ENCODE data around the gene P2RY8.
"Not testable (repeated sequence)": the region's sequence is repeated elsewhere in the genome, so short reads cannot be mapped to it uniquely, and the experiment has no call there.

The P2RY8 gene

DNA sequence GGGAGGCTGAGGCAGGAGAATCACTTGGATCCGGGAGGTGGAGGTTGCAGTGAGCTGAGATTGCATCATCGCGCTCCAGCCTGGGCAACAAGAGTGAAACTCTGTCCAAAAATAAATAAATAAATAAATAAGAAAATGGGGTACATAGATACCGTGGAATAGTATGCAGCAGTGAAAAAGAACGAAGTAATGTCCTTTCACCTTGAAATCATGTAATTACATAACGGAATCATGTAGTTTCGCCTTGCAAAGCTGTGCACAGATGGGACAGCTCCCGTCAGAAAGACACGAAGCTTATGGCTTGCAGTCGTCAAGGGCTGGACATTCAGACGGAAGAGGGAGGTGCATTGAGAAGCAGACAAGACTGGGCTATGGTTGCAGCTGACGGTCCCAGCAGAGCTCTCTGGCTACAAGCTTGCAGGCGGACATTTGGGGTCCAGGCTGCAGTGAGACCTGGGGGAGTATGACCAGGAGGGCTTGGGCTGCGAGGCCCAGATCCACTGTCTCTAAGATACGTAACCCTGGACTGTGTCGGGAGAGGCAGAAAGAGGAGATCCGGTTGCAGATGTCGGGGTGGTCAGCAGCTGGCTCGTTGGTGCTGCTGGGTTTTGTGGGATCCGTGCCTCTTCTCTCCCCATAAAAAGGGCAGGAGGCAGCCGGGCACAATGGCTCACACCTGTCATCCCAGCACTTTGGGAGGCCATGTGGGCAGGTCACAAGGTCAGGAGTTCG lies 6.2 kb upstream of the P2RY8 start:
- DNase-seq = no peak

GRCh38 chrX:1539146-1539545 lies 2.2 kb upstream of the P2RY8 start:
- DNase-seq = not testable (repeated sequence)

GRCh38 chrX:1537716-1538090 lies 718 bp upstream of the P2RY8 start:
- DNase-seq = not testable (repeated sequence)

GRCh38 chrX:1536712-1537030 lies 314 bp downstream of the P2RY8 start:
- DNase-seq = no peak

- no peak for DNase-seq
These were observed 1.5 kb downstream of the P2RY8 start for GRCh38 chrX:1535241-1536041.

- no peak for DNase-seq
These were observed 2.5 kb downstream of the P2RY8 start for GRCh38 chrX:1534301-1535168.

DNA sequence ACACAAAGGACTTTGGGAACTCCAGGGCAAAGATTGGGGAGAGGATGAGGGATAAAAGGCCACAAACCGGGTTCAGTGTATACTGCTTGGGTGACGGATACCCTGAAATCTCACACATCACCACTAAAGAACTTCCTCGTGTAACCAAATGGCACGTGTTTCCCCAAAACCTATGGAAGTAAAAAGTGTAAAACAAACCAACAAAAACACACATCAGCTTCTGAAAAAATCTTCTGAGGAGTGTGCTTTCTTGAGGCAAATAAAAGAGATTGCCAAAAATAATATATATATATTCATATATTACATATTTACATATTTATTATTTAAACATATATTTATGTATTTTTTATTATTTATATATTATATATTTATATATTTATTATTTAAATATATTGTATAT lies 3.9 kb downstream of the P2RY8 start:
- DNase-seq = no peak

DNA sequence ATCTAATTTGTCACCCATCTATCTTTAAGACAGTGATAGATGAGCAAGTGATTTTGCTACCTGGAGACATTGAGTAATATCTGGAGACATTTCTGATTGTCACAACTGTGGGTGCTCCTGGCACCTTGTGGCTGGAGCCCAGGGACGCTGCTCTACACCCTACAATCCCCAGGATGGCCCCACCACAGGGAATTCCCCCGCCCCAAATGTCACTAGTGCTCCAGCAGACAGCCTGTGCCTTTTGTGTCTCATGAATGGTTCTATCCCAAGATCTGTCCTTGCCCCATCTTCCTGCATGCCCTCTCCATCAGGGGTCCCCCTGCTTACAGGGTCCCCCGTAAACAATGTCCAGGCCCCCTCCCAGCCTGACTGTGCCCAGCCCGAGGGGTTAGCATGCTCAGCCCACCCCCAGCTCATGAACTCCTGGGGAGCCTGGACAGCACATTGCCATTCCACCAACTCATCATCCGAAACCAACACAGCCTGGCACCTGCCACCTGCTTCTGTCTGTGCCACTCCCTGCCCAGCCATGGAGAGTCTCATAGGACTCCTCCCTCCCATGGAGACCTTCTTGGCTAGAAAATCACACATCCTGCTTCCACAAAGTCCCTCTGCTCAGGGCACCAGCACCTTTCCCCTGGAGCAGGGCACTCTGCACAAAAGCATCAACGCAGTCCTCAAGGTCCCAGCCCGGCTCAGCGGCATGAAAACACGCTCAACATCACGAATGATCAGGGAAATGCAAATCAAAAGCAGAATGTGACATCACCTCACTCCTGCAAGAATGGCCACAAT lies 5.7 kb downstream of the P2RY8 start:
- DNase-seq = no peak

- no peak for DNase-seq
These were observed 7.2 kb downstream of the P2RY8 start for GRCh38 chrX:1529756-1530155.

DNA sequence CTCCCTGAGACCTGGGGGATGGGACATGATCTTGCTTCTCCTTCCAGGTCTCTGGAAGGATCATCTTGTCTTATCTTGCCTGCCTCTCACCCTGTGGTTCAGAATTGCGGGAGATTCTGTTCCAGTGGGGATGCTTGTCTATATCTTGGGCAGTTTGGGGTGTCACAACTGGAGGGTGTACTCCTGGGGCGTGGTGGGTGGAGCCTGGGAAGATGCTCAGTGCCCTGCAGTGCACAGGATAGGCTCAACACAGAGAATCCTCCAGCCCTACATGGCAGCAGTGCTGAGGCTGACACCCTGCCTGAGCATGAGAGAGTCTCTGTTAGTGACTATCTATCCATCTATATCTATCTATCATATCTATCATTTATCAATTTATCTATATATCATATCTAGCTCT lies 7.7 kb downstream of the P2RY8 start:
- no peak for DNase-seq

DNA sequence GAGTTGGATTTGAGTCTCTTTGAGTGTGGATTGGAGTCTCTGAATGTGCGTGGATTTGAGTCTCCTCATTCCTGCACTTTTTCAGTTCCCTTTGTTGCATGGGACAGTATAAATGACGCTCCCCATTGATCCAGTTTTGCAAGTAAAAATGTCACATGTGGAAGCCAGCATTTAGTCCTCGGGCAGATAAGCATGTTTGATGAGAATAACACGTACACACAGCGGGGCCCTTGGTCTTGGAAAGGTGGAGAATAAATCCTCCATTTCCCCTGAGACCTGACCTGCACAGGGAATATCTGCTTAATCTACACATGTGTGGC lies 8.1 kb downstream of the P2RY8 start:
- no peak for DNase-seq

GRCh38 chrX:1528186-1528883 lies 8.7 kb downstream of the P2RY8 start:
- DNase-seq = no peak

- DNase-seq = no peak
These were observed 9.5 kb downstream of the P2RY8 start for GRCh38 chrX:1527457-1527856.

- DNase-seq = no peak
These were observed 10.4 kb downstream of the P2RY8 start for GRCh38 chrX:1526565-1526964.

GRCh38 chrX:1525583-1526355 lies 11.2 kb downstream of the P2RY8 start:
- no peak for DNase-seq

- DNase-seq = no peak
These were observed 12.0 kb downstream of the P2RY8 start for GRCh38 chrX:1524874-1525582.

- not testable (repeated sequence) for DNase-seq
These were observed 14.1 kb downstream of the P2RY8 start for GRCh38 chrX:1522905-1523304.

DNA sequence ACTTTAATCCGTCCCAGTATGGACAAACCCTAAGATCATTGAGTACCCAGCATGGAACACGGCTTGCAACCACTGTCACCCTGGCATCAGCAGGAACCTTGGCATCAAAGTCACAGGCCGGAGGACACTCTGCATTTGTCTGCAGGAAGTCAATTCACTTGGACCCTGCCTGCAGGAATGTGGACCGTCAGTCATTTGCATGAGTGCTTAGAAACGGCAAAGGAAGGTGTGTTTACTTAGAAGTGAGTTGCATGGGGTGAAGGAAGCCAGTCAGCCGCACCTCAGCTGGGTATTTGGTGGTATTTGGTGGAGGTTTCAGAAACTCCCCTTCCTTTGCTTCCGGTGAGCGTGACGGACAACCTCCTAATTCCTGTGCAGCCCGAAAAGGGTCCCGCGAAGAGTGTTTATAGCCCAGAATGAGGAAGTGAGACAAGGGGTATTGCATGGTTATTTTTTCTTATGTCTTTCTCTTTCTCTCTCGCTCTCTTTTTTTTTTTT lies 15.5 kb downstream of the P2RY8 start:
- no peak for DNase-seq

- DNase-seq = no peak
These were observed 16.6 kb downstream of the P2RY8 start for GRCh38 chrX:1520350-1520749.

GRCh38 chrX:1519022-1519497 lies 17.9 kb downstream of the P2RY8 start:
- no peak for DNase-seq

DNA sequence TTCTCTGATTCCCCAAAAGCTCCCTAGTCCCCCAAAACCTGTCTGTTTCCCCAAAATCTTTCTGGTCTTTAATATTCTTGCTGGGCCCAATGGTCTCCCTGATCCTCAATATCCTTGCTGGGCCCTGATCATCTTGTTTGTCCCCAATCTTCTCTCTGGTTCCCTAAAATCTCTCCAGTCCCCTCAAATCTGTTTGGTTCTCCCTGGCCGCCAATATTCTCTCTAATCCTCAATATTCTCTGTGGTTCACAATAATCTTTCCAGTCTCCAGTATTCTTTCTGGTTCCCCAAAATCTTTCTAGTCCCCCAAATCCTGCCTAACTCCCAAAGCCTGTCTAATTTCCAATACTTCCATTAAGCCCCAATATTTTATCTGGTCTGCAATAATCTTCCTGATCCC lies 18.5 kb downstream of the P2RY8 start:
- DNase-seq = no peak

Measured in NCI-H2081 treated with DMSO at 0.1 percent for 48 hours (cell line).